Immature natural killer cell (primary cell): ENCODE data around the gene CSRP1. TPM values are rescaled to one million over a fixed set of nuclear protein-coding genes. Genes with fewer than 3 reads are reported as not detected.

Source experiments
- DNase-seq, 3 donors: peaks; one replicate each; pipeline ENCODE4 v3.0.0; 2022; ENCODE audit warnings: mixed read lengths in 1 of 3
- H3K27ac Mint-ChIP-seq, 6 donors: one replicate each; pipeline ENCODE4 v1.8.0; 2020; ENCODE audit warnings: mixed read lengths in 6 of 6, mild to moderate bottlenecking in 5 of 6, inconsistent platforms in 4 of 6, moderate library complexity in 3 of 6
- H3K27me3 Mint-ChIP-seq, 3 donors: one replicate each; pipeline ENCODE4 v1.8.0; 2020 to 2021; ENCODE audit warnings: low read depth in 3 of 3, mild to moderate bottlenecking in 3 of 3, mixed read lengths in 3 of 3, moderate library complexity in 3 of 3, inconsistent platforms in 1 of 3
- H3K36me3 Mint-ChIP-seq, 3 donors: one replicate each; pipeline ENCODE4 v1.8.0; 2020; ENCODE audit warnings: mixed read lengths in 3 of 3, inconsistent platforms in 2 of 3, mild to moderate bottlenecking in 2 of 3
- H3K4me1 Mint-ChIP-seq, 2 donors: one replicate each; pipeline ENCODE4 v1.8.0; 2020; ENCODE audit warnings: inconsistent platforms in 2 of 2, mild to moderate bottlenecking in 2 of 2, mixed read lengths in 2 of 2, moderate library complexity in 1 of 2
- H3K4me3 Mint-ChIP-seq, 5 donors: one replicate each; pipeline ENCODE4 v1.8.0; 2020; ENCODE audit warnings: mild to moderate bottlenecking in 5 of 5, mixed read lengths in 5 of 5, inconsistent platforms in 3 of 5, moderate library complexity in 3 of 5
- H3K9me3 Mint-ChIP-seq, 6 donors: one replicate each; pipeline ENCODE4 v1.8.0; 2020; ENCODE audit warnings: mild to moderate bottlenecking in 6 of 6, mixed read lengths in 6 of 6, inconsistent platforms in 4 of 6, moderate library complexity in 3 of 6
- polyA plus RNA-seq, 3 donors: library from polyadenylated mRNA; unstranded; fragments of 300-500 nt; fragmentation: Illumina TruSeq; gene quantifications; one replicate each; pipeline ENCODE4 v1.2.3, GENCODE V29; 2021

Gene CSRP1
- polyA plus RNA-seq, 3 donors from 2014 or later = 58.0 to 72.9 (median 61.8) TPM

DNA sequence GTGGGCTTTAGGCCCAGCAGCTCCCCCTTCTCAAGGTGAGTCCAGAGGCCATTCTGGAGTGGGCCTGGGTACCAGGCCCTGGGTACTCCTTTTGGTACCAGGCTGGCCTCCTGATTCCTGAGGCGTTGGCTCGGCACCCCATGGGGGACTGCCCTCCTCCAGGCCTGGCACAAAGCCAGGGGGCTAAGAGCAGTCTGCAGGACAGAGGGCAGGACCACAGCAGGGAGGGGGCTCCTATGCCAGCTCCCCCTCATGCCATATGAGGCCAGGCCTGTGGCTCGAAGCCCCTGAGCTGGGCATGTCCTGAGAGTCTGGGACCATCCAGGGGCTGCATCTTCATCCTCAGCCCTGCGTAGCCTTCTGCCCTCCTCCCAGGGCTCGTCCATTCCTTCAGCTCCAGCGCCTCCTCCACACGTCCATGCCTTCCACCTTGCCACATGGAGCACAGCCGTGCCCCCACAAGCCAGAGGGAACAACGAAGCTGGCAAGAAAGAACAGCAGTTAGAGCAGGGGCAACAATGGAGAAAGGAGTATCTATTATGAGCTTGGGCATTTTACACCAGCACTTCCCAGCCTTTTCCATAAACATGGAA is 41.1 kb downstream of the CSRP1 start:
- DNase-seq = no peak
- H3K9me3 Mint-ChIP-seq = no peaks in the 10 kb centered on the region
- peaks cover 0 to 6% of the 10 kb centered on the region in 2 donors for H3K4me1 Mint-ChIP-seq
- no peak overlapping the region for H3K4me3 Mint-ChIP-seq
- H3K36me3 Mint-ChIP-seq = no peaks in the 10 kb centered on the region
- peaks cover 0 to 17% (median 5%) of the 10 kb centered on the region in 3 donors for H3K27me3 Mint-ChIP-seq
- peak overlapping the region in 1 of 6 donors; percentile 64 for H3K27ac Mint-ChIP-seq

DNA sequence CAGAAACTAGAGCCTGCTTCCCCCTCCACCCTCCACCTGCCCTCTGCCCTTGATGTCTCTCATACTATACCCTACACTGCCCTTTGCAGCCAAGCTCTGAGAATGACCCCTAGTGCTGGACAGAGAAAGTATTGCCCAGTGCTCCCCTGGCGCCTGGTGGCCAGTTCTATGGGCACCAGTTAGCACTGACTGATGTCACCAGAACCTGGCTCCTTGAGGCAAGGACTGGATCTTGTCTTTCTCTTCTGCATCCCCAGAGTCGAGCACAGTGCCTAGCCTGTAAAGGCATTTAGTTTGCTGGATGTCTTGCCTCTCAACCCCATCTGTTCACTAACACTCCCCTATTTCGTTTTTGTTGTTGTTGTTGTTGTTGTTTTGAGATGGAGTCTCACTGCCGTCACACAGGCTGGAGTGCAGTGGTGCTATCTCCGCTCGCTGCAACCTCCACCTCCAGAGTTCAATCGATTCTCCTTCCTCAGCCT is 43.8 kb downstream of the CSRP1 start:
- no peaks in the 10 kb centered on the region for H3K36me3 Mint-ChIP-seq
- no peaks in the 10 kb centered on the region for H3K9me3 Mint-ChIP-seq
- no peak for DNase-seq
- H3K27ac Mint-ChIP-seq = no peak overlapping the region
- peaks cover 0 to 6% of the 10 kb centered on the region in 2 donors for H3K4me1 Mint-ChIP-seq
- H3K4me3 Mint-ChIP-seq = no peak overlapping the region
- H3K27me3 Mint-ChIP-seq = peaks cover 0 to 4% (median 3%) of the 10 kb centered on the region in 3 donors

DNA sequence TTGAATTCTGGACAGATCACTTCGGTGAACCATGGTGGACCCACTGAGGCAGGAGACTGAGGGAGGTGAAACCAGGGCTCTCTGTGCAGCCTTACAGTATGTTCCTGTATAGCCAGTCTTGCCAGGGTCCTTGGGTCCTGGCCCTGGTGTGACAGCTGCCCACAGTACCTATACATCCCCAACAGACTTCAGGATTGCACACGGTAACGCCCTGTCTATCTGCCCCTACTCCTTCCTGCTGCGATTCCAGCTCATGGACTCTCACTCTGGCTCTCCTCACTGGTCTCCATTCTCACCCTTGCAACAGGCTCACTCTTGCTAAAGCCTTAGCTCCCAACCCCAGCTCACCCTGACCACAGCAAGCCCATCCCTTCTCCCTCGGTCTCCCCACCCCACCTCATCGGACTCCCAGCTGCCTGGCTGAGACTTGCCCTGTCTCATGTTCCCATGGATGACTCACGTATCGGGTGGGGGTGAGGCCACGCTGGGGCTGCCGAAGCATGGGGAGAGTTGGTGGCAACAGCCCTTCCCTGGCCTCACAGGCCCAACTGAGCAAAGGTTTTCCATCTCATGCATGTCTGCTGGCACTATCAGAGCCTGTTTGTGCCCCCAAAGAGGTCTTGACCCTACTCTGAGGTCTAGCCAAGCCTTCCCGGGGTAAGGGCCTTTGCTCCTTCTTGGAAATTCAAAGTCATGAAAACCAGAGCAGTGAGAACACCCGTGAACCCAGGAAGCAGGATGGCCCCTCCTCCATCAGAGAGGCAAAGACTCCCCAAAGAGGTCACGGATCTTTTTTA is 45.1 kb downstream of the CSRP1 start:
- Mint-ChIP-seq H3K27me3 (peaks cover 0 to 3% (median 2%) of the 10 kb centered on the region in 3 donors), H3K36me3 (no peaks in the 10 kb centered on the region), H3K9me3 (no peaks in the 10 kb centered on the region), H3K4me3 (no peak overlapping the region), H3K27ac (no peak overlapping the region), H3K4me1 (peaks cover 0 to 4% of the 10 kb centered on the region in 2 donors)
- DNase-seq = no peak

DNA sequence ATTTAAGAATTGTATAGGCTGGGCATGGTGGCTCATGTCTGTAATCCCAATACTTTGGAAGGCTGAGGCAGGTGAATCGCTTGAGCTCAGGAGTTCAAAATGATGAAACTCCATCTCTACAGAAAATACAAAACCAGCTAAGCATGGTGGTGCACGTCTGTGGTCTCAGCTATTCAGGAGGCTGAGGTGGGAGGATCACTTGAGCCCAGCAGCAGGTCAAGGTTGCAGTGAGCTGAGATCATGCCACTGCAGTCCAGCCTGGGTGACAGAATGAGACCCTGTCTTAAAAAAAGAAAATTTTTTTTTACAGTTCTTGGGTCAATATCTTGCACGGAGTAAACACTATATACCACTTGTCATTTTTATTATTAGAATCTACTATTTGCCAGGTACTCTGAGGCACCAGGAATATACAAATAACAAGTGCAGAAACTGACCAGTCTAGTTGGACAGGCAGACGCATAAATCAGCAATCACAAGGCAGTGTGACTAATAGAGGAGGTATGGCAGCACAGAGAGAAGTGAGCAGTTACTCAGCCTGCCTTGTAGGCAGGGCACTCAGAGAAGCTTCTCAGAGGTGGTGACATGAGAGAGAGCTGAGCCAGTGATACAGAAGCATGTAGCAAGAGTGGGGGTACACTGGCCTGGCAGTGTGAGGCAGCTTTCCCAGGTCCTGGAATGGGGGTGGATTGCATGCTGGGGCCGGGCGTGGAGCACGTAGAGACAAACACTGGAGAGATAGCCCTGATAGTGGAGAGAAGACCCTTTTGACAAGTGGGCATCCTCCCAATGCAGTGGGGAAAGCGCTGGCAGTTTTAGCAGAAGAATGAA is 45.9 kb downstream of the CSRP1 start:
- Mint-ChIP-seq H3K27me3 (peaks cover 0 to 3% (median 2%) of the 10 kb centered on the region in 3 donors), H3K9me3 (no peaks in the 10 kb centered on the region), H3K36me3 (no peaks in the 10 kb centered on the region), H3K4me1 (peaks cover 0 to 4% of the 10 kb centered on the region in 2 donors), H3K4me3 (no peak overlapping the region), H3K27ac (peak overlapping the region in 1 of 6 donors; percentile 8)
- DNase-seq = no peak

DNA sequence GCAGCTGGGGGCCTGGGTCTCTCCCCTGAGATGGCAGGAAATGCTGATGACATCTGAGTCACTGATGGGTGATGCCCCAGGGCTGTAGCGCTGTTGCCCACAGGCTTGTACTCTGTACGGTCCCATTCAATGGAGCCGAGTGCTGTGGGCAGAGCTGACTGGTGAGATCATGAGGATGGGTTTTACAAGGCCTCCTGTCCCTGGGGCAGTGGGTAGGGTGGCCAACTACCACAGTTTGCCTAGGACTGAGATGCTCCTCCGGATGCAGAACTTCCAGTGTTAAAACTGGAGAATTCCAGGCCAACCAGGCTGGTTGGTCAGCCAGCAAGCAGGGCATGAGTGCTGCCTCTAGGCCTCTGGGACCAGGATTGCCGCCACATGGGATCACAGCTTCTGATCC is 47.1 kb downstream of the CSRP1 start:
- peaks cover 0 to 4% of the 10 kb centered on the region in 2 donors for H3K4me1 Mint-ChIP-seq
- H3K27ac Mint-ChIP-seq = no peak overlapping the region
- no peaks in the 10 kb centered on the region for H3K36me3 Mint-ChIP-seq
- no peak for DNase-seq
- no peak overlapping the region for H3K4me3 Mint-ChIP-seq
- H3K27me3 Mint-ChIP-seq = peaks cover 2 to 7% (median 3%) of the 10 kb centered on the region in 3 donors
- no peaks in the 10 kb centered on the region for H3K9me3 Mint-ChIP-seq

DNA sequence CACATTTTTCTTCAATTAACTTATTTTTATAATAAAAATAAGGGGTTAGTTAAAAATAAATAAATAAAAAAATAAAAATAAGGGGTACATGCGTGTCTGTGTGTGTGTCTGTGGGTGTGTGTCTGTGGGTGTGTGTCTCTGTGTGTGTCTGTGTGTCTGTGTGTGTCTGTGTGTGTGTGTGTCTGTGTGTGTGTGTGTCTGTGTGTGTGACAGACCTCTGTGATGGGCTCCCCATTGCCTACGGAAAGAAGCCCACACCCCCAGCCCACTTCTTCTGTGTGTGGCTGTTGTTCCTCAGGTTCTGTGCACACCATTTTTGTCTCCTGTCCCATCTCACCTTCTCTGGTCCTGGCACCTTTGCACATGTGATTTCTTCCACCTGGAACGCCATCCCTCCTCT is 47.9 kb downstream of the CSRP1 start:
- no peak overlapping the region for H3K27ac Mint-ChIP-seq
- DNase-seq = no peak
- H3K4me3 Mint-ChIP-seq = no peak overlapping the region
- no peaks in the 10 kb centered on the region for H3K9me3 Mint-ChIP-seq
- peaks cover 0 to 4% of the 10 kb centered on the region in 2 donors for H3K4me1 Mint-ChIP-seq
- peaks cover 2 to 5% (median 3%) of the 10 kb centered on the region in 3 donors for H3K27me3 Mint-ChIP-seq
- no peaks in the 10 kb centered on the region for H3K36me3 Mint-ChIP-seq

DNA sequence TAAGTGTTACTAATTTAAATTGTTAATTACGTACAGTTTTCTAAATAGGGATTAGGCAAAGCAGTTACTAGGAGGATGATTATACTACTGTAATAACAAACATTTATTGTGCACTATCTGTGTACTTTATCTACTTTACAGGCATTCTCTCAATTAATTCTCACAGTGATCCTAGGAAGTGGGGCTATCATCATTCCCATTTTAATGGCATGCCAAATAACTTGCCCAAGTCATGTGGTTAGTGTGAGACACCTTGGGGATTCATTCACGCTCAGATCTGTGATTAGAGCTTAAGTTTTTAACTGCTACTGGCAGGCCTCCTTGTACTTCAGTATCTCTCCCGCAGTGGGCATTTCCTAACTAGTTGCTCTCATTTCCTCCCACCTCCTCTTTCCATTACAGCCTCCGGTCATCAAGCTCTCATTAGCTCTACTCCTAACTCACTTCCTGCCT is 49.4 kb downstream of the CSRP1 start:
- Mint-ChIP-seq H3K4me3 (no peak overlapping the region), H3K4me1 (peaks cover 0 to 4% of the 10 kb centered on the region in 2 donors), H3K27me3 (peaks cover 2 to 5% (median 4%) of the 10 kb centered on the region in 3 donors), H3K27ac (no peak overlapping the region), H3K9me3 (no peaks in the 10 kb centered on the region), H3K36me3 (no peaks in the 10 kb centered on the region)
- no peak for DNase-seq

DNA sequence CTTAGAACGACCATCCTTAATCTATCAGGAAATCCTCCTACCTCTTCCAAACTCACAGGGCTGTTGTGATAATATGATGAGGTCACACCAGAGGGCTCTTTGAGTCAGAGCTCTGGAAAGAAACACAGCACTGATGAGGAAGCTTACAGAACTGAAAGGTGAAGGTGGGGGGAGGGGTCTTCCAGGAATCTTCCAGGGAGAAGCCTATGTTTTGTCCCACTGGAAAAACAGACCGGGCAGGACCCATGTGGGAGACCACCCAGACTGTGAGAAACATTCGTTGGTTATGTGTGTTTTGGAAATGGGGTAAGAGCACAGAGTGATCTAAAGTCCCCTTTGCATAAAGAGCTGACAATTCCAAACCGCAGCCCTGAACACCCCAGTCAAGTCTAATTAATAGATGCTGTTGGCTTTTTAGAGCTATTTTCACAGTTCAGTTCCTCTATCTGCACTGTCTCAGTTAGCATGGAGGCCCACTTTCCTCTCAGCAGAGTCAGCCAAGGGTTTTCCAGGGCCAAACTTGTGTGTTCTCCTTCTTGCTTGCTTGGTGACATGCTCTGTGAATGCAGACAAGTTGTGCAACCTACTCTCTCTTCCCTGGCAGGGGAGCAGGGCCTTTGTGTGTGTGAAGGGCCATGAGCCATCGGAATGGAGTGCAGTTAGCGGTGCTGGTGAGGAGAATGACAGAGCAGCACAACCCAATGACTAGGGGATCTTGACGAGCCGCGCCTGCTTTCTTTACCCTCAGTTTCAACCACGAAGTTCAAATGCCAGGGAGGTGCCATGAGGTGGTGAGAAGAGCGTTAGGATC is 50.2 kb downstream of the CSRP1 start:
- Mint-ChIP-seq H3K27ac (no peak overlapping the region), H3K4me3 (no peak overlapping the region)

DNA sequence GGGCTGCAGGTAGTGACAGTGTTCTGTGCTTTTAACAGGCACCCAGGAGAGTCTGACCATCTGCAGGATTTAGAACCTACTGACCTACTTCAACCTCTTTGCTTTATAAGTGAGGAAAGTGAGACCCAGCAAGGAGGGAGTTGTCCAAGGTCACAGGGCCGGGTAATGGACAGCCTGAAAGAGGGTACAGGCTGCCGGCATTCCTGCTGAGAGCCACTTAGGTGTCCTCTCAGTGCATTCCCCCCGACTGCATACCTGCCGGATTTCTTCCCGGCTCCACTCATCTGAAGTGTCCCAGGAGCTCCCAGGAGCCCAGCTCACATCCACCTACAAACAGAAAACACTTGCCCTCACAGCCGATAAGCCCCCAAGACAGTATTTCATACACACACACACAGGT is 51.8 kb downstream of the CSRP1 start:
- Mint-ChIP-seq H3K4me3 (no peak overlapping the region), H3K9me3 (no peaks in the 10 kb centered on the region), H3K27me3 (peaks cover 0 to 5% (median 4%) of the 10 kb centered on the region in 3 donors), H3K36me3 (no peaks in the 10 kb centered on the region), H3K4me1 (peaks cover 0 to 23% of the 10 kb centered on the region in 2 donors), H3K27ac (no peak overlapping the region)
- DNase-seq = no peak

More for the DNA sequence above, 50.2 kb downstream of the CSRP1 start:
- DNase-seq = no peak
- Mint-ChIP-seq H3K27me3 (peaks cover 2 to 5% (median 4%) of the 10 kb centered on the region in 3 donors), H3K36me3 (no peaks in the 10 kb centered on the region), H3K4me1 (peaks cover 0 to 10% of the 10 kb centered on the region in 2 donors), H3K9me3 (no peaks in the 10 kb centered on the region)

DNA sequence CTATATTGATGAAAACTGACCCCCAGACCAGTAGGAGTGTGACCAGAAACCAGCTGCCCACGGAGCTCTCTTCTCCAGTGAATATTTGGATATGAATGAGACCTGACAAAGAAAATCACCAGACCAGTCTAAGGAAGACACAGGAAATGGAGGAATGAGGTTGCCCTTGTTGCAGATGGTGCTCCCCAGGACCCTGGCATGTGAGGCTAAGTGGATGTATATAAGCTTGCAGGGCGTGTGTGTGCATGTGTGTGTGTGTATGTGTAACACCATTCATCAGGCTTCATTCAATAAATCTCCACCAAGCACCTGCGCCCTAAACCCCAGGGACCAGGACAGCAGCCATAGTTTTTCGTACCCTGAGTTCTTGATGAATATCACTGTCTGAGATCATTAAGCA is 52.3 kb downstream of the CSRP1 start:
- peaks cover 2 to 8% (median 5%) of the 10 kb centered on the region in 3 donors for H3K27me3 Mint-ChIP-seq
- H3K36me3 Mint-ChIP-seq = no peaks in the 10 kb centered on the region
- H3K9me3 Mint-ChIP-seq = no peaks in the 10 kb centered on the region
- no peak overlapping the region for H3K27ac Mint-ChIP-seq
- peaks cover 0 to 28% of the 10 kb centered on the region in 2 donors for H3K4me1 Mint-ChIP-seq
- DNase-seq = no peak
- no peak overlapping the region for H3K4me3 Mint-ChIP-seq

DNA sequence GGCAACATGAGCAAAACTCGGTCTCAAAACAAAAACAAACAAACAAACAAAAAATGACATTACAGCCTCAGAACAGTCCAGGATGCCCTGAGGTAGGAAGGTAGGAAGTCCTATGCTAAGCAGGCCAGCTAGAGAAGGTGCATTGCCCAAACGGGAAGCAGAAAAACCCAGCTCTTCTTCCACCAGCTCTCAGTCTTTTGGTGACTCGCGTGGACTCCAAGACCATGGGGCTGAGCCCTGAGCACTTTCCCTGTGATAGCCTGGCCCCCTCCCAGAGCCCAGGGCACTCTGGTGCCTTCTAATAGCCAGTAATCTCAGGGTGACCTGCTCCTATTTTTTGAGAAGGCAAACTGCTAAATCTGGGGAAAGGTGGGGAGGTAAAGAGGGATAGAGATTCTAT is 54.1 kb downstream of the CSRP1 start:
- Mint-ChIP-seq H3K9me3 (no peaks in the 10 kb centered on the region), H3K36me3 (no peaks in the 10 kb centered on the region), H3K27ac (no peak overlapping the region), H3K27me3 (peaks cover 2 to 10% (median 6%) of the 10 kb centered on the region in 3 donors), H3K4me3 (no peak overlapping the region), H3K4me1 (peaks cover 0 to 44% of the 10 kb centered on the region in 2 donors)
- DNase-seq = no peak

DNA sequence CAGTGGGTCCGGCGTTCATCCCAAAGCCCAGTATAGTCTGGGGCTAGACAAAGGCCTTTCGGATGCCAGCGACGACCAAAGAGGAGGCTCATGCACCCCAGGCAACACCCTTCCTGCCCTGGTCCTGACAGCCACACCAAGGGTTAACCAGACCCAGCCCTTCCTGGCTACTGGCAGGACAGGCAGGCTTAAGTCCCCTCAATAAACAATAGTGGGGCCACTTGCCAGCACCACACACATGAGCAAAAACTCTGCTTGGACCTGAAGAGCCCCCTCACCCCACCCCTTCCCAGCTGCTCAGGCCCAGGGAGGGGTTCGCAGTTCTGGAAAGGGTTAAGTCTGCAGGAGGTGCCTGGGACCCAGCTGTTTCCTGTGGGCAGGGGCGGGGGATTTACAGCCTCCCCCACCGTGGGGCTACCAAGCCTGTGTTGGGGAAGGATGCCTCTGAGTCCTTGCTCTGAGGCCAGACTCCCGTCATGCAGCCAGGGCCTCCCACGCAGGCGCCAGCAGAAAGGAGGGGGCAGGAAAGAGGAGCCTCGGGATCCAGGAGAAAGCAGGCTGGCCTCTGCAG is 56.1 kb downstream of the CSRP1 start:
- no peaks in the 10 kb centered on the region for H3K9me3 Mint-ChIP-seq
- peaks cover 2 to 13% (median 6%) of the 10 kb centered on the region in 3 donors for H3K27me3 Mint-ChIP-seq
- H3K4me1 Mint-ChIP-seq = peaks cover 2 to 54% of the 10 kb centered on the region in 2 donors
- H3K4me3 Mint-ChIP-seq = peak overlapping the region in 1 of 5 donors; percentile 24
- H3K36me3 Mint-ChIP-seq = no peaks in the 10 kb centered on the region
- DNase-seq = no peak
- peak overlapping the region in 1 of 6 donors; percentile 75 for H3K27ac Mint-ChIP-seq

DNA sequence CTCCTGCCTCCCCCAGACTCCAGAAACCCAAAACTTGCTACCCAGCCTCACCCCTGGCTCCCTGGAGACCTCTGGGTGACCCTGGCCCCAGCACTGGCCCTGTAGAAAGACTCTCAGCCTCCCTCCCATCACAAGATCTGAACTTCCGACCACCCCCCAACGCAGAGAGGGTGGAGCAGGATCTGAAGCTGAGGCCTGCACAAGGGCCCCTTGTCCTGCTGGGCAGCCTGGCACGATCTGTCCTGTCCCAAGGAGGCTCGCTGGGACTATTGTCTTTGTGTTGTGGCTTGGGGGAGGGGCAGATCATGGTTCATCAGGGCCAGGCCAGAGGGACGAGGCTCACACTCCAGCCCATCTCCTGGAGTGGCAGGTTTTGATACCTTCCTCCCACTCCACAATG is 57.9 kb downstream of the CSRP1 start:
- Mint-ChIP-seq H3K4me3 (no peak overlapping the region), H3K9me3 (no peaks in the 10 kb centered on the region)
- no peak for DNase-seq

More for the DNA sequence above, 57.9 kb downstream of the CSRP1 start:
- Mint-ChIP-seq H3K27me3 (peaks cover 6 to 10% (median 7%) of the 10 kb centered on the region in 3 donors), H3K27ac (peak overlapping the region in 1 of 6 donors; percentile 10), H3K36me3 (no peaks in the 10 kb centered on the region), H3K4me1 (peaks cover 4 to 70% of the 10 kb centered on the region in 2 donors)
